ENCODE results near the gene SCGN.

Gene SCGN

DNA sequence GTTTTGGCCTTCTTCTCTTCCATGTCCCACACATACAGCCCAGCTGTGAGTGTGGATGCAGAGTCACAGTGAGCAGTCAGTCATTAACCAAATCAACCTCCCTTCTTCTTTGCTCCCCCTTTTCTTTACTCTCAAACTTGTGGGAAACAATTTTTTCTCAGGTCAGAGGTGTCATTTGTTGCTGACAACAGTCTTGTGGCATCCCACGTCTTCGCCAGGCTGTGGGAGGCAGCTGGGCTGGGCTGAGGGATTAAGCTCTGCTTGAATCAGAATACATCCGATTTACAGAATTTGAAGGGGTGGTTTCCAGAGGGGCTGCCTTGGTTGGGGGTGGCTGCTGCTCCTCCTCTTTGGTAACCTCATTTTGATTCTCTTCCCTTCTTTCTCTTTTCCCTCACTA is 40.5 kb downstream of the SCGN start:
- Histone ChIP-seq H2AFZ (ENCODE audit: low read length) (no peak overlapping the region), H3K27me3 (ENCODE audit: insufficient read depth, low read length) (peaks cover 5% of the 10 kb centered on the region; the same call in 1 of the 2 replicates), H3K36me3 (ENCODE audit: insufficient read depth, low read length) (no peaks in the 10 kb centered on the region), H3K4me1 (ENCODE audit: insufficient read depth, low read length, severe bottlenecking) (no peaks in the 10 kb centered on the region), H3K9me3 (ENCODE audit: low read length) (no peaks in the 10 kb centered on the region), H3K9me2 (ENCODE audit: low read depth, low read length) (no peaks in the 10 kb centered on the region), H3K27ac (ENCODE audit: low read depth, low read length, poor library complexity, severe bottlenecking) (no peak overlapping the region), H4K20me1 (ENCODE audit: insufficient read depth, low read length) (no peaks in the 10 kb centered on the region), H3K9ac (ENCODE audit: low read length) (no peak overlapping the region), H3F3A (ENCODE audit: insufficient read depth, low read length) (no peaks in the 10 kb centered on the region), H3K4me2 (ENCODE audit: low read length) (no peak overlapping the region), H3K79me2 (ENCODE audit: insufficient read depth, low read length) (no peaks in the 10 kb centered on the region), H3K4me3 (ENCODE audit: low read depth, low read length, poor library complexity, severe bottlenecking) (no peak overlapping the region)
- no peak for TF ChIP-seq EZH2 (IDR thresholded peaks at IDR 0.05; ENCODE audit: borderline replicate concordance, low read length)
- TF ChIP-seq, protein P1, sequence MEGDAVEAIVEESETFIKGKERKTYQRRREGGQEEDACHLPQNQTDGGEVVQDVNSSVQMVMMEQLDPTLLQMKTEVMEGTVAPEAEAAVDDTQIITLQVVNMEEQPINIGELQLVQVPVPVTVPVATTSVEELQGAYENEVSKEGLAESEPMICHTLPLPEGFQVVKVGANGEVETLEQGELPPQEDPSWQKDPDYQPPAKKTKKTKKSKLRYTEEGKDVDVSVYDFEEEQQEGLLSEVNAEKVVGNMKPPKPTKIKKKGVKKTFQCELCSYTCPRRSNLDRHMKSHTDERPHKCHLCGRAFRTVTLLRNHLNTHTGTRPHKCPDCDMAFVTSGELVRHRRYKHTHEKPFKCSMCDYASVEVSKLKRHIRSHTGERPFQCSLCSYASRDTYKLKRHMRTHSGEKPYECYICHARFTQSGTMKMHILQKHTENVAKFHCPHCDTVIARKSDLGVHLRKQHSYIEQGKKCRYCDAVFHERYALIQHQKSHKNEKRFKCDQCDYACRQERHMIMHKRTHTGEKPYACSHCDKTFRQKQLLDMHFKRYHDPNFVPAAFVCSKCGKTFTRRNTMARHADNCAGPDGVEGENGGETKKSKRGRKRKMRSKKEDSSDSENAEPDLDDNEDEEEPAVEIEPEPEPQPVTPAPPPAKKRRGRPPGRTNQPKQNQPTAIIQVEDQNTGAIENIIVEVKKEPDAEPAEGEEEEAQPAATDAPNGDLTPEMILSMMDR (IDR thresholded peaks at IDR 0.05; ENCODE audit: low read length), result no peak

DNA sequence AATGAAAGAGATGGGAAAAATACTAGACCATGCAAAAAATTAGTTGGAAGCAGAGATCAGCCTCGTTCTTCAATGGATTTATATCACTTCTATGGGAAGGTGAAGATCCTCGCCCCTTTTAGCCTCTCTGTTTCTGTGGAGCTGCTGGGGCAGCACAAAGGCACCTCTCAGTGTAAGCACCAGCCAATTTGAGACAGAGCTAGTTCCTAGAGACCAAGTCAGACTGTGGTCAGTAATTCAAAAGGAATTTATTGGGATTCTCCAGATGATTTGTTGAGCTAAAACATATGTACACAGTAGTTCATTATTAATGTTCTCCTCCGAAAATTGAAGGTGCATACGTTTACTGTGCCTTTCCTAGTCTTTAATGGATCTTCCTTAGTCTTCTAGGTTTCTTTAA is 42.4 kb downstream of the SCGN start:
- peaks cover 5% of the 10 kb centered on the region; the same call in 1 of the 2 replicates for H3K27me3 ChIP-seq (ENCODE audit: insufficient read depth, low read length)
- no peaks in the 10 kb centered on the region for H3K79me2 ChIP-seq (ENCODE audit: insufficient read depth, low read length)
- H3K4me2 ChIP-seq (ENCODE audit: low read length), result no peak overlapping the region
- no peaks in the 10 kb centered on the region for H3K9me2 ChIP-seq (ENCODE audit: low read depth, low read length)
- no peak overlapping the region for H3K27ac ChIP-seq (ENCODE audit: low read depth, low read length, poor library complexity, severe bottlenecking)
- H3K36me3 ChIP-seq (ENCODE audit: insufficient read depth, low read length), result no peaks in the 10 kb centered on the region
- no peak overlapping the region for H2AFZ ChIP-seq (ENCODE audit: low read length)
- no peaks in the 10 kb centered on the region for H4K20me1 ChIP-seq (ENCODE audit: insufficient read depth, low read length)
- H3K4me1 ChIP-seq (ENCODE audit: insufficient read depth, low read length, severe bottlenecking), result no peaks in the 10 kb centered on the region
- H3K4me3 ChIP-seq (ENCODE audit: low read depth, low read length, poor library complexity, severe bottlenecking), result no peak overlapping the region
- H3K9me3 ChIP-seq (ENCODE audit: low read length), result no peaks in the 10 kb centered on the region
- H3F3A ChIP-seq (ENCODE audit: insufficient read depth, low read length), result no peaks in the 10 kb centered on the region
- TF ChIP-seq, protein P1 (IDR thresholded peaks at IDR 0.05; ENCODE audit: low read length), result no peak
- no peak for TF ChIP-seq EZH2 (IDR thresholded peaks at IDR 0.05; ENCODE audit: borderline replicate concordance, low read length)
- no peak overlapping the region for H3K9ac ChIP-seq (ENCODE audit: low read length)

DNA sequence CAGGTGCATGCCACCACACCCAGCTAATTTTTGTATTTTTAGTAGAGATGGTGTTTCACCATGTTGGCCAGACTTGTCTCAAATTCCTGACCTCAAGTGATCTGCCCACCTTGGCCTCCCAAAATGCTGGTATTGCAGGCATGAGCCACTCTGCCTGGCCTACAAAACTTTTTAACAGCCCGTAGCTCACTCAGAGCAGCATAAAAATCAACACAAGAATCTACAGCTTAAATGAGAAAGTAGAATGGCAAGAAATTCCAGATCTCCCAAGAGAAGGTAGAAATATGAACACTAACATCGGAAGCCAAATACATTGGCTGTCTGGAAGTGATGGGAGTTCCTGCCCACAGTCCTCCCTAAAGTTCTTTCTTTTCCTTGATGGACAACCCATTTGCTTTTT is 43.7 kb downstream of the SCGN start:
- peaks cover 5% of the 10 kb centered on the region; the same call in 1 of the 2 replicates for H3K27me3 ChIP-seq (ENCODE audit: insufficient read depth, low read length)
- no peaks in the 10 kb centered on the region for H4K20me1 ChIP-seq (ENCODE audit: insufficient read depth, low read length)
- no peak overlapping the region for H3K9ac ChIP-seq (ENCODE audit: low read length)
- no peaks in the 10 kb centered on the region; the same call in 1 of the 2 replicates for H3K9me3 ChIP-seq (ENCODE audit: low read length)
- H3K4me1 ChIP-seq (ENCODE audit: insufficient read depth, low read length, severe bottlenecking), result no peaks in the 10 kb centered on the region
- no peaks in the 10 kb centered on the region for H3K36me3 ChIP-seq (ENCODE audit: insufficient read depth, low read length)
- no peaks in the 10 kb centered on the region for H3F3A ChIP-seq (ENCODE audit: insufficient read depth, low read length)
- H3K9me2 ChIP-seq (ENCODE audit: low read depth, low read length), result no peaks in the 10 kb centered on the region
- H3K27ac ChIP-seq (ENCODE audit: low read depth, low read length, poor library complexity, severe bottlenecking), result no peak overlapping the region
- H2AFZ ChIP-seq (ENCODE audit: low read length), result no peak overlapping the region
- H3K4me2 ChIP-seq (ENCODE audit: low read length), result no peak overlapping the region
- no peak overlapping the region for H3K4me3 ChIP-seq (ENCODE audit: low read depth, low read length, poor library complexity, severe bottlenecking)
- H3K79me2 ChIP-seq (ENCODE audit: insufficient read depth, low read length), result no peaks in the 10 kb centered on the region
- TF ChIP-seq EZH2 (IDR thresholded peaks at IDR 0.05; ENCODE audit: borderline replicate concordance, low read length), result no peak
- TF ChIP-seq, protein P1 (IDR thresholded peaks at IDR 0.05; ENCODE audit: low read length), result no peak

Measured in OCI-LY1 (cell line).